ENCODE measurements around the gene FERMT2.
"Not testable (repeated sequence)": the region's sequence is repeated elsewhere in the genome, so short reads cannot be mapped to it uniquely, and the experiment has no call there.

The FERMT2 gene

DNA sequence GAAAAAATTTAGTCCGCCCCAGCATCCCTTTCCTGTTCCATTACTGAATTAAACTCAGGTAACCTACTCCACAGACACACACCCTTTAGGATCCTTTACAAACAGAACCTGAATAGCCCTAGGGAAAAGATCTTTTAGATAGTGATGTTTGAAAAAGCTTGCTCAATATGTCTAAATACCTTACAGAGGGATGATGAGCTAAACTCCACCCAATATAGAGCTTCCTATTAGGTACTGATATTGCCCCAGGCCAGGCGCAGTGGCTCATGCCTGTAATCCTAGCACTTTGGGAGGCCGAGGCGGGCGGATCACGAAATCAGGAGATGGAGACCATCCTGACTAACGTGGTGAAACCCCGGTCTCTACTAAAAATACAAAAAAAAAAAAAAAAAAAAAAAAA, 50.1 kb downstream of the FERMT2 start:
- no peak for DNase-seq

- DNase-seq, result no peak
Measured at GRCh38 chr14:52898496-52898895, 52.4 kb downstream of the FERMT2 start.

GRCh38 chr14:52895000-52895399, 55.9 kb downstream of the FERMT2 start:
- DNase-seq, result no peak

DNA sequence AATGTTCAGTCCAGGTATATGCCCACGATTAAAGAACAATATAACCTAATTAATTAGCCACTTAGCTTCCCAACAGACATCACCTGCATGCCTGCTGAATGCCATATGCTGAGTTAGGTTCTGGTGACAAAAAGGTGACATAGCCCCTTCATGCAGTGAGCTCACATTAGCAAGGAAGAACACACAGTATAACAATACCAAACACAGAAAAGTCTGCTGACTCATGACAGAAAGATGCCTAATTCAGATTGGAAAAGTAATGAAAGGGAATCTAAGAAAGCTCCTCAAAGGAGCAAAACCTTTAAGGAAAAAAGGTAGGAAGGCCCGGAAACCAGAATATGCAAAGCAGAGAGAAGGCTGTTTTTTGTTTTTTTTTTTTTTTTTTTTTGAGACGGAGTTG, 59.0 kb downstream of the FERMT2 start:
- no peak for DNase-seq

- DNase-seq, result no peak
Measured at GRCh38 chr14:52888839-52889838, 61.7 kb downstream of the FERMT2 start.

- no peak for DNase-seq
Measured at GRCh38 chr14:52888159-52888558, 62.7 kb downstream of the FERMT2 start.

DNA sequence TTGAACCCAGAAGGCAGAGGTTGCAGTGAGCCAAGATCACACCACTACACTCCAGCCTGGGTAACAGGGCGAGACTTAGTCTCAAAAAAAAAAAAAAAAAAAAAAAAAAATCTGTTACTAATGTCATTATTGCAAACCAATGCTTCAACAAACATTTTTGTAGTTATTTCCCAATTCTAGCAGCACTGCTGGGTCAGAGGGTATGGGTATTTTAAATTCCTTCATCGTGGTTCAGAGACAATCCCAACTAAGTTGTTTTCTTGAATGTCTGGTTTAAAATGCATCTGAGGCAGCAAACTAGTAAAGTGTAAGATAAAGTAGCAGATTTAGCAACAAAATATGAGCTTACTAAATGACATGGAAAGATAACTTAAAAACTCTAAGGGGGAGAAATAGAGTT, 65.6 kb downstream of the FERMT2 start:
- DNase-seq, result no peak

- DNase-seq, result no peak
Measured at GRCh38 chr14:52883658-52884057, 67.2 kb downstream of the FERMT2 start.

- DNase-seq, result no peak
Measured at GRCh38 chr14:52882824-52883223, 68.0 kb downstream of the FERMT2 start.

GRCh38 chr14:52879958-52880357, 70.9 kb downstream of the FERMT2 start:
- no peak for DNase-seq

DNA sequence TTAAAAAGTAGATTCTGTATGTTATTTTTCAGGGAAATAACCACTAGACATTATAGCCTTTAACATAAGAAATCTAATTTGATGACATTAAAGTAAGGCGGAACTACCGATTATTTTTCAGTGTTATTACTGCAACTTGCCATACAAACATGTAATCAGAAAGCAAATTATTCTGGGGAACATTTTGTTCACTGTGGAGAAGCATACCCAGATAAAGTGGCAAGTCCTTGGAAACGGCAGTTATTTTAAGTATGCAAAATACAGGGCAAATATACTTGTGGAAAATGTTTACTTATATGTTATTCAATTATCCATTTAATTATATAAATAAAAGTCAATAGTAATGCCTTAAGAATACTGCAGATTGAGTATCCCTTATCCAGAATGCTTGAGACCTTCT, 71.9 kb downstream of the FERMT2 start:
- no peak for DNase-seq

DNA sequence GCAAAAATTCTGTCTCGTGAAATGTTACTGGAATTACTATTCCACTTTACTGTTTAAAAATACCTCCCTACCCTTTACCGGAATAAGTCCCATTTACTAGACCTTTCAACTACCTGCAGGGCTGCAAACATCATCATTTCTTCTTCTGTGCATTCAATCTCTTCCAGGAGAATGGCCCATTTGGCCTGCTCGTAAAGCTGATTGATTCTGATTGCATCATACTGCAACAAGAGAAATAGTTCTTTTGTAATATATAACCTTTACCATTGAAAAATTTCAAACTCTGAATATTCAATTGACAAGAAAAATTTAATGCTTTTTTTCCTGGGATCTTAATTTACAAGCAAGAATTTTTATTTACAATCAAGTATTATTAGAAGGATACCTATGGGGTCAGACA, 72.4 kb downstream of the FERMT2 start:
- no peak for DNase-seq

- DNase-seq, result no peak
Measured at GRCh38 chr14:52877628-52878027, 73.2 kb downstream of the FERMT2 start.

- DNase-seq, result no peak
Measured at GRCh38 chr14:52876806-52877205, 74.0 kb downstream of the FERMT2 start.

DNA sequence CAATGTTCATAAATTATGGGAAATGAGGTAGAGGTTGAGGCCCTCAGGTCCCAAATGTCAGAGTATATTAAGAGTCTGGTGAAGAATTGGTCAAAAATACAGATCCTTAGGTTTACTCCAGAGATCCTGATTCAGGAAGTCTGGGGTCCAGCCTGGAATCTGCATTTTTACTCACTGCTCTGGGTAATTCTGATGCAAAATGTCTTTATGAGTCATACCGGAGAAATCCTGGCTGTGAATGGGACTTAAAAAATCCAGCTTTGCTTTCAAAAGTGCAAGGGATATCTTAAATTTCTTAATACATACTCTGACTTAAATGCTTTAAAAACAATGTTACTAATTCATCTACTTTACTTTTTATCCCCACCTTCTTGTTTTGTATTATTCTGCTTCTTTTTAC, 74.5 kb downstream of the FERMT2 start:
- no peak for DNase-seq

DNA sequence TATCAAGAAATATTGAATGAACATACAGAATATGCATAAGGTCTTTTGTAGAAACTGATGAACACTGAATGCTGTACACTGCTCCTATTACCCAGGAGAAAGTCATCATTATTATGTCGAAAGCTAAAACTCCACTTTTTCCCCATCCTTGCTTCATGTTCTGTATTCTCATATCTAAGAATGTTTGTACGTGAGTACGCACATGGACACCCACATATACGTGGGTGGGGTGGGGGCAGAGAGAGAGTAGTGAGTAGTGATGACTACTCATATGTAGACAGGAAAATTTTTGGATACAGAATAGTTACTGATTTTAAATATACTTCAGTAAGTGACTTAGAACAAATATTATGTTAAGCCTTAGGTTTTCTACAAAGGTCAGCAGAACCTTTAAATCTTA, 75.1 kb downstream of the FERMT2 start:
- DNase-seq, result no peak

DNA sequence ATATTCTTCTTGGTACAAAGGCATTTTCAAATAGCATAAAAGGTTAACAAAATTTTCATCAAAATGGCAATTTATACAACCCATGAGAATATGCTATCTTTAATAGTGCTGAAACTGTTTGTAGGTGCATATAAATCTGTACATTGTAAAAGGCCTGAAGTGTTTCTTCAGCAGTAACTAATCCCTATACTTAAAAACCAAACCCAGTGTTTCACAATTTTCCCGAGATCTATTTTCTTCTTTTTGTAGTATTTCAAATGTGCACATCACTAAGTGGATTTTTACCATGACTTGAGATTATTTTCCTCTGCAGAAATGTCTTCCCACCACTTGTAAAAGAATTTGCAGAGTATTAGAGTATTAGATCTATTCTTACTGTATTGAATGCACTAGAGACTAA, 76.5 kb downstream of the FERMT2 start:
- DNase-seq, result no peak

- no peak for DNase-seq
Measured at GRCh38 chr14:52873694-52874093, 77.2 kb downstream of the FERMT2 start.

- DNase-seq, result no peak
Measured at GRCh38 chr14:52873065-52873464, 77.8 kb downstream of the FERMT2 start.

DNA sequence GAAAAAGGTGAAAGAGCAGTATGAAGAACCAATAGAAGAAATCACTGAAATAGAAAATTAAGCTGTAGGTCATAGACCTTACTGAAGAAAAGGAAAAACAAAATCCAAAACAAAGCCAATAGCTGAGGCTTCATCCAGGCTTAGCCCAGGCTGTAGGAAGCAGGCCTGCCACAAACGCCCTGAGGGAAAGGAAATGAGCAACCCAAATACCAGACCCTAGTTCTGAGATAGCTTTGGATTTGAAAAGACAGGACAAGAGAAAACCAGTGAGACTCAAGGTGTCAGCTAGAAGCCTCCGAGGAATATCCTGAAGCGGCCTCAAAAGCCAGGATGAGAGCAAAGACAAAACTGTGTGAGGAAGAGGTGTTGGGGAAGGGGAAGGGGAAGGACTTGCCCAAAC, 79.2 kb downstream of the FERMT2 start:
- no peak for DNase-seq

GRCh38 chr14:52868911-52869618, 81.8 kb downstream of the FERMT2 start:
- DNase-seq, result no peak

DNA sequence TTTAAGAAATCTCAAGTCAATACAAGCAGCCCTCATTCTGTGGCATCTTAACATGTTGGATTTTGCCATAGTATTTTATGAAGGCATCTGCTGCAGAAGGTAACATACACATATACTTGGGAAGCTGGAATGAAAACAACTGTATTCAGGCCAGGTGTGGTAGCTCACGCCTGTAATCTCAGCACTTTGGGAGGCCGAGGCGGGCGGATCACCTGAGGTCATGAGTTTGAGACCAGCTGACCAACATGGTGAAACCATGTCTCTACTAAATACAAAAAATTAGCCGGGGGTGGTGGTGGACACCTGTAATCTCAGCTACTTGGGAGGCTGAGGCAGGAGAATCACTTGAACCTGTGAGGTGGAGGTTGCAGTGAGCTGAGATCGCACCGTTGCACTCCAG, 86.0 kb downstream of the FERMT2 start:
- not testable (repeated sequence) for DNase-seq

GRCh38 chr14:52863334-52863700, 87.5 kb downstream of the FERMT2 start:
- DNase-seq, result no peak

DNA sequence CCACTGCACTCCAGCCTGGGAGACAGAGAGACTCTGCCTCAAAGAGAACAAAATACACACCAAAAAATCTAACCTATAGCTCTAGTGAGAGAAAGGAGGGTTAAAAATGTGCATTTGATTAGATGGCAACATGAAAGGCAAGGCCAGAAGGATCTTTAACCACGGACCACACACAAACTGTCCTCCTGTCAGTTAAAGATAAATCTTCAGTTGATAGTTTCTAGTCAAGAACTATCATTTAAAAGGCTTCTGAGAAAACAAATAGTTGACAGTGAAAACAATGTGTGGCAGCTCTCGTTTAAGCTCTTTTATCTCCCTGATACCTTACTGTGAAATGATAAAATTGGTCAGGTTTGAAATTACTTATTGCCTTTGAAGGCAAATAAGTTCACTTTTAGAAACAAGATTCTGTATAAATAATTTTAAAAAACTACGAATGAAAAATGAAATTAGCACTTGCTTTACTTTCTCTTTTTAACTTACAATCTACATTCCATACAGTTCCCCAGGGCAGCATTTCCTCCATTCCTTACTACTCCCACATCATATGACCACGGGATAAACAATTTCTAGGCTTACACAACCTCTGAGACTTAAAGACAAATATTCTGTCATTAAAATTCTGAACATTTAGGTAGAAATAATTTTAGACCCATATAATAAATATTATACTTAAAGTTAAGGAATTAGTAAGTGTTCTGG, 88.1 kb downstream of the FERMT2 start:
- no peak for DNase-seq

Data from stimulated activated CD4-positive, alpha-beta T cell treated with anti-CD3 and anti-CD28 coated beads, Interleukin-12 subunit alpha, Interleukin-12 subunit beta, amount 100 ng/mL, for 4 hours (primary cell).